Epithelial cell of esophagus (primary cell): ENCODE results near the gene ADAMTS2.

ENCODE experiments used
- DNase-seq: peaks from one replicate; pipeline ENCODE4 v3.0.0; 2010; ENCODE audit warnings: low read depth
- H3K4me3 ChIP-seq: 2 replicates; pipeline ENCODE4 v1.5.1; 2011; ENCODE audit warnings: mild to moderate bottlenecking, low read length, control low read depth
- CTCF ChIP-seq: IDR thresholded peaks from 2 replicates; pipeline ENCODE4 v1.5.1; 2011; ENCODE audit warnings: low read depth, mild to moderate bottlenecking, low read length, control low read depth, inconsistent platforms; ENCODE audit not compliant: insufficient read depth; ENCODE audit errors: missing control alignments

ADAMTS2 gene

GRCh38 chr5:179203248-179203647, 142.0 kb downstream of the ADAMTS2 start:
- H3K4me3 ChIP-seq, result no peak overlapping the region
- TF ChIP-seq CTCF, result no peak
- no peak for DNase-seq

GRCh38 chr5:179201986-179202385, 143.3 kb downstream of the ADAMTS2 start:
- no peak for DNase-seq
- no peak overlapping the region for H3K4me3 ChIP-seq
- no peak for TF ChIP-seq CTCF

- DNase-seq, result no peak
- no peak overlapping the region for H3K4me3 ChIP-seq
Observed at GRCh38 chr5:179199246-179199645, 146.0 kb downstream of the ADAMTS2 start.

GRCh38 chr5:179198825-179199224, 146.4 kb downstream of the ADAMTS2 start:
- no peak for DNase-seq
- no peak for TF ChIP-seq CTCF
- H3K4me3 ChIP-seq, result no peak overlapping the region

More at GRCh38 chr5:179199246-179199645, 146.0 kb downstream of the ADAMTS2 start:
- TF ChIP-seq CTCF, result no peak

- no peak for TF ChIP-seq CTCF
- H3K4me3 ChIP-seq, result no peak overlapping the region
- no peak for DNase-seq
Observed at GRCh38 chr5:179196405-179197079, 148.7 kb downstream of the ADAMTS2 start.

GRCh38 chr5:179195561-179196404, 149.5 kb downstream of the ADAMTS2 start:
- H3K4me3 ChIP-seq, result no peak overlapping the region
- no peak for DNase-seq
- no peak for TF ChIP-seq CTCF

GRCh38 chr5:179194941-179195381, 150.3 kb downstream of the ADAMTS2 start:
- TF ChIP-seq CTCF, result no peak
- no peak for DNase-seq
- H3K4me3 ChIP-seq, result no peak overlapping the region
